B cell (primary cell): ENCODE data around the gene SHBG. TPM values are rescaled to one million over a fixed set of nuclear protein-coding genes. Genes with fewer than 3 reads are reported as not detected.

Experiments
- ATAC-seq: fragments of 200-7000 bp; cut with Tn5 transposase; one replicate; pipeline ENCODE4 v1.10.0; 2021; ENCODE audit warnings: low read depth, mild to moderate bottlenecking, moderate number of reproducible peaks, moderate library complexity
- CTCF ChIA-PET: fragments of 350-600 bp; sonication (Branson Sonifier 250); formaldehyde crosslinking; loops from one replicate; lab custom pipeline; 2021; ENCODE audit warnings: antibody characterized with exemption, inconsistent platforms; lab: Charles Lee
- POLR2A ChIA-PET: fragments of 350-600 bp; sonication (Branson Sonifier 250); formaldehyde crosslinking; loops from one replicate; lab custom pipeline; 2021; ENCODE audit warnings: antibody characterized with exemption; lab: Charles Lee
- DNase-seq: peaks from one replicate; pipeline ENCODE4 v3.0.0; 2013
- H2AFZ ChIP-seq: 2 replicates; pipeline ENCODE4 v1.6.1; 2012; ENCODE audit warnings: mild to moderate bottlenecking, low read depth, low read length; ENCODE audit not compliant: insufficient read depth, poor library complexity, severe bottlenecking
- H3K27ac ChIP-seq, 2 donors: 1 replicate in 1 of 2; 2 replicates in 1 of 2; pipeline ENCODE4 v1.5.1; 2012 to 2013; ENCODE audit warnings: low read length in 2 of 2, mild to moderate bottlenecking in 2 of 2, moderate library complexity in 1 of 2
- H3K27me3 ChIP-seq, 4 experiments: fragments of 200-600 bp in 1 of 4; sonication (generic) in 1 of 4; replicated peaks in 1 of 4; 1 replicate in 2 of 4; 2 replicates in 2 of 4; pipeline versions ENCODE4 v1.6.1 to v1.7.0; 2013 to 2016; ENCODE audit warnings: low read length in 3 of 4, mild to moderate bottlenecking in 2 of 4, mixed read lengths in 1 of 4, moderate library complexity in 1 of 4; ENCODE audit not compliant: insufficient read depth in 4 of 4, control insufficient read depth in 3 of 4; ENCODE audit errors: control extremely low read depth in 1 of 4
- H3K36me3 ChIP-seq, 2 experiments: replicated peaks in 1 of 2; 1 replicate in 1 of 2; 2 replicates in 1 of 2; pipeline versions ENCODE4 v1.6.1 to v1.7.1; 2013; ENCODE audit warnings: low read length in 1 of 2; ENCODE audit not compliant: insufficient read depth in 2 of 2, control insufficient read depth in 1 of 2; ENCODE audit errors: control extremely low read depth in 1 of 2, extremely low read depth in 1 of 2
- H3K4me1 ChIP-seq, 2 donors: fragments of 200-600 bp in 1 of 2; sonication (generic) in 1 of 2; 1 replicate in 1 of 2; 2 replicates in 1 of 2; pipeline versions ENCODE4 v1.5.1 to v1.6.1; 2013 to 2017; ENCODE audit warnings: low read length in 2 of 2; ENCODE audit not compliant: control insufficient read depth in 2 of 2, insufficient read depth in 2 of 2
- H3K4me2 ChIP-seq: replicated peaks from 2 replicates; pipeline ENCODE3; 2012; ENCODE audit warnings: mild to moderate bottlenecking, low read depth, low read length; ENCODE audit not compliant: poor library complexity, severe bottlenecking
- H3K4me3 ChIP-seq, 5 experiments: fragments of 200-600 bp in 1 of 5; sonication (generic) in 1 of 5; 1 replicate in 3 of 5; 2 replicates in 2 of 5; pipeline versions ENCODE4 v1.5.1 to v1.7.0; 2011 to 2016; ENCODE audit warnings: low read length in 4 of 5, mild to moderate bottlenecking in 4 of 5, low read depth in 2 of 5, control low read depth in 1 of 5, moderate library complexity in 1 of 5; ENCODE audit not compliant: insufficient read depth in 1 of 5; ENCODE audit errors: control extremely low read depth in 1 of 5, extremely low read depth in 1 of 5
- H3K79me2 ChIP-seq: fragments of 200-600 bp; sonication (generic); one replicate; pipeline ENCODE4 v1.6.0; 2016; ENCODE audit warnings: low read length; ENCODE audit not compliant: control insufficient read depth, insufficient read depth
- H3K9ac ChIP-seq: fragments of 200-600 bp; sonication (generic); 2 replicates; pipeline ENCODE4 v1.6.1; 2017; ENCODE audit warnings: mild to moderate bottlenecking, low read length, moderate library complexity
- H3K9me3 ChIP-seq, 3 donors: one replicate each; pipeline versions ENCODE4 v1.6.1 to v1.7.1; 2013; ENCODE audit warnings: low read length in 2 of 3; ENCODE audit not compliant: control insufficient read depth in 2 of 3, insufficient read depth in 1 of 3; ENCODE audit errors: control extremely low read depth in 1 of 3
- H4K20me1 ChIP-seq: 2 replicates; pipeline ENCODE4 v1.6.0; 2012; ENCODE audit warnings: mild to moderate bottlenecking, low read length; ENCODE audit not compliant: insufficient read depth, control insufficient read depth, poor library complexity, severe bottlenecking
- H3K27ac Mint-ChIP-seq: one replicate; pipeline ENCODE4 v1.8.0; 2021; ENCODE audit warnings: mixed read lengths
- H3K27me3 Mint-ChIP-seq: one replicate; pipeline ENCODE4 v1.8.0; 2021; ENCODE audit warnings: mixed read lengths
- H3K4me1 Mint-ChIP-seq: one replicate; pipeline ENCODE4 v1.8.0; 2021; ENCODE audit warnings: mixed read lengths
- H3K4me3 Mint-ChIP-seq: one replicate; pipeline ENCODE4 v1.8.0; 2021; ENCODE audit warnings: mixed read lengths
- H3K9me3 Mint-ChIP-seq: one replicate; pipeline ENCODE4 v1.8.0; 2022; ENCODE audit warnings: mixed read lengths; ENCODE audit not compliant: insufficient read depth
- EZH2 ChIP-seq: IDR thresholded peaks from 2 replicates; pipeline ENCODE4 v1.6.1; 2012; ENCODE audit warnings: borderline replicate concordance, low read depth, mild to moderate bottlenecking, moderate library complexity, low read length; ENCODE audit not compliant: insufficient read depth, poor library complexity, severe bottlenecking
- WGBS: methylation state at CpG from one replicate; pipeline ENCODE4 v1.1.5; 2013; ENCODE audit warnings: missing lambda C conversion rate; ENCODE audit not compliant: insufficient coverage; 5-methylcytosine and 5-hydroxymethylcytosine counted together
- intact Hi-C: fragments of 100-400 bp; cut with micrococcal nuclease; formaldehyde crosslinking; loops from one replicate; pipeline ENCODE4 v1.10.0; 2022
- polyA plus RNA-seq: library from polyadenylated mRNA; depleted of rRNA; stranded (reverse); fragments of >200 nt; gene quantifications from 2 replicates; pipeline ENCODE4 v1.2.3, GENCODE V29; 2012
- total RNA-seq, 2 donors: library from RNA; stranded (reverse); fragments of 120-200 nt in 1 of 2; gene quantifications; 1 replicate in 1 of 2; 2 replicates in 1 of 2; pipeline versions ENCODE4 v1.2.3 to v1.2.4, GENCODE V29; 2013 to 2022
- TF ChIP-seq, protein P1 (sequence below): fragments of 200-600 bp; IDR thresholded peaks from one replicate; pipeline ENCODE4 v1.8.0; 2022; ENCODE audit warnings: antibody characterized with exemption, mild to moderate bottlenecking

Gene SHBG
- total and polyA plus RNA-seq, 2 donors (not counting 1 experiment from before 2014, with no cell fraction given) = 0.10 TPM; not detected in 1

DNA sequence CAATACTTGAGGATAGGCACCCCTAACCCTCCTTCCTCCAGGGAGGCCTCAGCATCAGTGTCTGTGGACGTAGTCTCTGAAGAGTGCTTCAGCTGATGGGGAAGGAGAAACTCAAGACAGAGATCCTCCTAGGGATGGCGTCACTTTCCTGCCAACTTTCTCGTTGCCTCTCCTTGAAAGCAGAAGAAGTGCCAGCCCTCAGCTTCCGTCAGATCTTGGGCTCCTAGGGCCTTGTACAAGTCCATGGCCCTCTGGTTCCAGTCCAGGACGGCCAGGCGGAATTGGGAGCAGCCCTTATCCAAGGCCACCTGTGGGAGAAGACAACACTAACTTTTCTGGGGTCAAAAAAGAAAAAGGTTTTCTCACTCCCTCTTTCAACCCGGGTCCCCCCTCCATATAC is 3.6 kb upstream of the SHBG start:
- H3K9me3 Mint-ChIP-seq = no peaks in the 10 kb centered on the region
- H3K4me3 Mint-ChIP-seq = peak overlapping the region; percentile 93
- Histone ChIP-seq H3K4me2 (peak overlapping the region; percentile 85), H3K79me2 (peaks cover 11% of the 10 kb centered on the region), H3K36me3 (no peaks in the 10 kb centered on the region), H3K4me3 (no peak overlapping the region), H3K27me3 (no peaks in the 10 kb centered on the region), H3K9me3 (no peaks in the 10 kb centered on the region), H2AFZ (no peak overlapping the region), H3K4me1 (peaks cover 6 to 14% of the 10 kb centered on the region in 2 donors), H3K9ac (no peak overlapping the region), H4K20me1 (no peaks in the 10 kb centered on the region), H3K27ac (no peak overlapping the region)
- 99% methylated on average over 5 of the region's 7 CpGs for WGBS
- CTCF ChIA-PET = interaction anchor here (1.9 to 2.4 kb wide), 2 partner anchors 11 to 61 kb away, joined by 11 to 29 read pairs; partner anchors contain the start of genes FXR2, TP53 and WRAP53
- intact Hi-C loops = no loop called here
- DNase-seq (no peak), ATAC-seq (no peak)
- TF ChIP-seq, protein P1, sequence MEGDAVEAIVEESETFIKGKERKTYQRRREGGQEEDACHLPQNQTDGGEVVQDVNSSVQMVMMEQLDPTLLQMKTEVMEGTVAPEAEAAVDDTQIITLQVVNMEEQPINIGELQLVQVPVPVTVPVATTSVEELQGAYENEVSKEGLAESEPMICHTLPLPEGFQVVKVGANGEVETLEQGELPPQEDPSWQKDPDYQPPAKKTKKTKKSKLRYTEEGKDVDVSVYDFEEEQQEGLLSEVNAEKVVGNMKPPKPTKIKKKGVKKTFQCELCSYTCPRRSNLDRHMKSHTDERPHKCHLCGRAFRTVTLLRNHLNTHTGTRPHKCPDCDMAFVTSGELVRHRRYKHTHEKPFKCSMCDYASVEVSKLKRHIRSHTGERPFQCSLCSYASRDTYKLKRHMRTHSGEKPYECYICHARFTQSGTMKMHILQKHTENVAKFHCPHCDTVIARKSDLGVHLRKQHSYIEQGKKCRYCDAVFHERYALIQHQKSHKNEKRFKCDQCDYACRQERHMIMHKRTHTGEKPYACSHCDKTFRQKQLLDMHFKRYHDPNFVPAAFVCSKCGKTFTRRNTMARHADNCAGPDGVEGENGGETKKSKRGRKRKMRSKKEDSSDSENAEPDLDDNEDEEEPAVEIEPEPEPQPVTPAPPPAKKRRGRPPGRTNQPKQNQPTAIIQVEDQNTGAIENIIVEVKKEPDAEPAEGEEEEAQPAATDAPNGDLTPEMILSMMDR = no peak
- TF ChIP-seq EZH2 = no peak
- peak overlapping the region; percentile 32 for H3K27ac Mint-ChIP-seq
- POLR2A ChIA-PET = interaction anchor here (1.1 kb wide), 1 partner anchor 58 kb away, joined by 3 read pairs; no protein-coding TSS in a partner anchor
- H3K4me1 Mint-ChIP-seq = peaks cover 17% of the 10 kb centered on the region
- H3K27me3 Mint-ChIP-seq = no peaks in the 10 kb centered on the region

DNA sequence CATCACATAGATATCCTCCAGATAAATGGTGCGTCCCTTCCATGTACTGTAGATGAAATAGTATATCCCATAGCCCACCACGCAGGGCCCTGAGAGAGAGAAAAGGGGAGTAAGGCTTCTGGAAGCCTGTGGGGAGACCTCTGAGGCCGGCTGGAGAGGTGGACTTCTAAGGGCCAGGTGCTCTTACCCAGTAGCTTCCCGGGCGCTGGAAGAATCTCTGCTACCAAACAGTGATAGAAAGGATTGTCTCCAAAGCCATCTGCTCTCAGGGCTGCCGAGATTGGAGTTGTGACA is 3.0 kb upstream of the SHBG start:
- no peaks in the 10 kb centered on the region for H4K20me1 ChIP-seq
- peak overlapping the region; percentile 85 for H3K4me2 ChIP-seq
- TF ChIP-seq EZH2 = no peak
- TF ChIP-seq, protein P1 = no peak
- no peaks in the 10 kb centered on the region for H3K27me3 ChIP-seq
- peaks cover 6 to 14% of the 10 kb centered on the region in 2 donors for H3K4me1 ChIP-seq
- H3K9me3 Mint-ChIP-seq = no peaks in the 10 kb centered on the region
- H3K9ac ChIP-seq = peak overlapping the region; percentile 96
- peak overlapping the region; percentile 89 for H2AFZ ChIP-seq
- ATAC-seq (no peak), DNase-seq (no peak)
- no peaks in the 10 kb centered on the region for H3K27me3 Mint-ChIP-seq
- peak overlapping the region; percentile 93 for H3K4me3 Mint-ChIP-seq
- H3K4me3 ChIP-seq = peak overlapping the region; percentile 55 to 97 (median 89)
- H3K27ac Mint-ChIP-seq = no peak overlapping the region
- no peaks in the 10 kb centered on the region for H3K36me3 ChIP-seq
- ChIA-PET POLR2A (interaction anchor here (0.6 to 2.0 kb wide), 7 partner anchors 12 to 375 kb away, joined by 3 to 18 read pairs (median 3); partner anchors contain the start of genes CTDNEP1, ELP5, FXR2 and TP53), CTCF (interaction anchor here (0.6 to 2.4 kb wide), 5 partner anchors 11 to 673 kb away, joined by 3 to 29 read pairs (median 6); partner anchors contain the start of genes FXR2, TP53 and WRAP53)
- no peaks in the 10 kb centered on the region for H3K9me3 ChIP-seq
- intact Hi-C loops = loop anchor here (1.0 kb wide), 3 partner anchors 12 to 59 kb away; partner anchors contain the start of gene ATP1B2
- peaks cover 17% of the 10 kb centered on the region for H3K4me1 Mint-ChIP-seq
- peaks cover 11% of the 10 kb centered on the region for H3K79me2 ChIP-seq
- WGBS = 21% methylated on average over 3 of the region's 6 CpGs
- peak overlapping the region in 1 of 2 donors; percentile 88 for H3K27ac ChIP-seq
